ENCODE measurements around the gene FAM3C.
"Not testable (repeated sequence)": the region's sequence is repeated elsewhere in the genome, so short reads cannot be mapped to it uniquely, and the experiment has no call there.

- TF ChIP-seq EZH2phosphoT487 (IDR thresholded peaks at IDR 0.05; ENCODE audit: insufficient read depth, low read depth); EZH2 (IDR thresholded peaks at IDR 0.05; ENCODE audit: insufficient read depth, poor library complexity, severe bottlenecking): not testable (repeated sequence)
Observed at GRCh38 chr7:121438043-121438955, 42.2 kb upstream of the FAM3C start.
